ENCODE measurements around the gene CCNI2. TPM values are rescaled to one million over a fixed set of nuclear protein-coding genes. Genes with fewer than 3 reads are reported as not detected.

CCNI2 gene
- total RNA-seq, 1 experiment from 2014 or later = 1.4 TPM

- CTCF ChIA-PET = no interaction called here
- ATAC-seq (no peak), DNase-seq (ENCODE audit: low read depth, low spot score) (no peak)
- H3K4me3 ChIP-seq (replicated peaks in 1 of 2; ENCODE audit: low read depth in 1 of 2, low read length in 2 of 2) = no peak overlapping the region
- peaks cover 17% of the 10 kb centered on the region for H3K79me2 ChIP-seq (ENCODE audit: insufficient read depth, low read length)
- no peaks in the 10 kb centered on the region for H3K9me2 ChIP-seq (ENCODE audit: insufficient read depth)
- no peaks in the 10 kb centered on the region for H3K9me3 ChIP-seq (ENCODE audit: control insufficient read depth in 1 of 2, insufficient read depth in 1 of 2, low read depth in 1 of 2, low read length in 2 of 2)
- H3K27ac ChIP-seq (ENCODE audit: low read depth, low read length) = no peak overlapping the region
- H3K4me1 ChIP-seq (ENCODE audit: control insufficient read depth in 1 of 2, insufficient read depth in 2 of 2, low read length in 2 of 2) = peaks cover 12 to 24% of the 10 kb centered on the region in 2 experiments
- TF ChIP-seq ZNF274 (IDR thresholded peaks at IDR 0.05; ENCODE audit: low read depth, low read length) (no peak), JUND (IDR thresholded peaks at IDR 0.05) (no peak), POLR2A (IDR thresholded peaks at IDR 0.05; ENCODE audit: borderline replicate concordance, extremely low read depth, insufficient read depth, insufficient read length) (no peak), TCF7L2 (IDR thresholded peaks at IDR 0.05; ENCODE audit: borderline replicate concordance, extremely low read depth, insufficient read depth, insufficient read length) (no peak), CBX3 (IDR thresholded peaks at IDR 0.05; ENCODE audit: low read depth) (no peak), CEBPB (IDR thresholded peaks at IDR 0.05; ENCODE audit: low read depth) (no peak), EZH2phosphoT487 (IDR thresholded peaks at IDR 0.05; ENCODE audit: borderline replicate concordance) (no peak), ZFX (IDR thresholded peaks at IDR 0.05) (no peak), CTCF (IDR thresholded peaks at IDR 0.05 in 2 of 3, conservative IDR thresholded peaks at IDR 0.05 in 1 of 3; ENCODE audit: borderline replicate concordance in 1 of 3, insufficient read depth in 1 of 3, low read depth in 2 of 3, low read length in 2 of 3) (no peak), SIN3A (IDR thresholded peaks at IDR 0.05; ENCODE audit: low read depth) (no peak), SRF (IDR thresholded peaks at IDR 0.05; ENCODE audit: low read depth) (no peak), ZBTB33 (IDR thresholded peaks at IDR 0.05; ENCODE audit: extremely low read depth, insufficient replicate concordance, low read length) (no peak), MAX (IDR thresholded peaks at IDR 0.05) (no peak), SP1 (IDR thresholded peaks at IDR 0.05; ENCODE audit: low read depth) (no peak)
- no peaks in the 10 kb centered on the region for H4K20me1 ChIP-seq (ENCODE audit: insufficient read depth)
- no peaks in the 10 kb centered on the region for H3K36me3 ChIP-seq (ENCODE audit: control insufficient read depth in 1 of 2, insufficient read depth in 2 of 2, low read length in 2 of 2)
- intact Hi-C loops (cut with micrococcal nuclease) = no loop called here
- no peak overlapping the region for H2AFZ ChIP-seq (ENCODE audit: low read depth, low read length, poor library complexity, severe bottlenecking)
- no peak overlapping the region for H3K4me2 ChIP-seq (ENCODE audit: low read length)
- no peak overlapping the region for H3K9ac ChIP-seq (ENCODE audit: low read length)
- BruUV-seq (replicated peaks) = no TSS peak
- H3K27me3 ChIP-seq (ENCODE audit: insufficient read depth, low read length) = no peaks in the 10 kb centered on the region
- POLR2A ChIA-PET = no interaction called here
- RAD21 ChIA-PET (ENCODE audit: low non-redundant PET in 1 of 2, low total read pairs in 2 of 2, uncharacterized antibody in 2 of 2, unreplicated experiment in 2 of 2) = no interaction called here
Observed at GRCh38 chr5:132774406-132774805, 27.2 kb downstream of the CCNI2 start.
